Pancreas (tissue), 10 donors: ENCODE measurements around the gene EPC2. TPM values are rescaled to one million over a fixed set of nuclear protein-coding genes. Genes with fewer than 3 reads are reported as not detected.

Source experiments
- ATAC-seq, 4 donors: fragments of 200-7000 bp; cut with Tn5 transposase; one replicate each; pipeline versions ENCODE4 v1.8.0 to v1.9.1; 2020; ENCODE audit warnings: mild to moderate bottlenecking in 4 of 4, moderate library complexity in 4 of 4
- DNase-seq, 6 donors: peaks; one replicate each; pipeline ENCODE4 v3.0.0-alpha.2; 2020
- FAIRE-seq: peaks from 2 replicates; lab custom pipeline; 2012; peaks lifted over from hg19 to GRCh38; lab: Jason Lieb, UNC
- H3K27ac ChIP-seq, 4 donors: fragments of 200-600 bp; sonication (generic); 1 replicate in 3 of 4; 2 replicates in 1 of 4; pipeline versions ENCODE4 v1.5.0 to v1.8.0; 2020
- H3K27me3 ChIP-seq, 4 donors: fragments of 200-600 bp; one replicate each; pipeline ENCODE4 v1.8.0; 2021
- H3K36me3 ChIP-seq, 3 donors: fragments of 200-600 bp; sonication (generic) in 1 of 3; one replicate each; pipeline versions ENCODE4 v1.5.0 to v1.8.0; 2020 to 2021
- H3K4me1 ChIP-seq, 3 donors: fragments of 200-600 bp; one replicate each; pipeline ENCODE4 v1.8.0; 2021
- H3K4me3 ChIP-seq, 4 donors: fragments of 200-600 bp; sonication (generic) in 2 of 4; one replicate each; pipeline versions ENCODE4 v1.5.0 to v1.8.0; 2020 to 2021
- H3K9me3 ChIP-seq, 4 donors: fragments of 200-600 bp; one replicate each; pipeline ENCODE4 v1.8.0; 2021
- WGBS, 2 donors: extraction: QIAGEN DNeasy Blood & Tissue Kit; methylation state at CpG; one replicate each; pipeline ENCODE4 v1.1.7; 2013; 5-methylcytosine and 5-hydroxymethylcytosine counted together
- intact Hi-C, 3 donors: fragments of 100-400 bp; cut with DNase I; formaldehyde crosslinking; loops; one replicate each; pipeline versions ENCODE4 v1.11.1 to v1.14.2; 2022
- polyA plus RNA-seq, 2 donors: library from polyadenylated mRNA; stranded (reverse); fragments of 200-250 nt; gene quantifications; one replicate each; pipeline ENCODE4 v1.2.3, GENCODE V29; 2013
- total RNA-seq, 6 donors: library from RNA; stranded (reverse); fragmentation: NEBNext Ultra II Directional in 4 of 6; extraction: Animal tissue kit (Norgen Biotek cat#: 25700) in 4 of 6; gene quantifications; one replicate each; pipeline versions ENCODE4 v1.2.1 to v1.2.4, GENCODE V29; 2021 to 2023
- TF ChIP-seq, protein P1 (sequence below), 4 donors: fragments of 200-600 bp; sonication (generic) in 3 of 4; IDR thresholded peaks; one replicate each; pipeline versions ENCODE4 v1.5.0 to v1.8.0; 2021; ENCODE audit warnings: antibody characterized with exemption in 4 of 4
- donor health status: healthy with polysubstance abuse.
- donor health status: DM: no; HTN: no; CAD: no; lungs with moderate emphysema.
- donor health status: DM: no; HTN: no; CAD: no.
- donor health status: control.
- donor health status: control.
- donor health status: Bipolar disorder and iron deficiency.
- donor health status: DM: yes; HTN: yes; CAD: no.
- donor health status: DM: no; HTN: no; CAD: no.
- donor health status: DM: no; HTN: no; CAD: no.
- donor health status: DM: yes; HTN: yes; CAD: no.

The EPC2 gene
- total and polyA plus RNA-seq, 8 donors, result 3.1 to 17.7 (median 12.8) TPM

GRCh38 chr2:148696985-148697384 lies 52.4 kb downstream of the EPC2 start:
- DNase-seq, result no peak
- no peaks in the 10 kb centered on the region for H3K9me3 ChIP-seq
- no peak for FAIRE-seq
- TF ChIP-seq, protein P1, sequence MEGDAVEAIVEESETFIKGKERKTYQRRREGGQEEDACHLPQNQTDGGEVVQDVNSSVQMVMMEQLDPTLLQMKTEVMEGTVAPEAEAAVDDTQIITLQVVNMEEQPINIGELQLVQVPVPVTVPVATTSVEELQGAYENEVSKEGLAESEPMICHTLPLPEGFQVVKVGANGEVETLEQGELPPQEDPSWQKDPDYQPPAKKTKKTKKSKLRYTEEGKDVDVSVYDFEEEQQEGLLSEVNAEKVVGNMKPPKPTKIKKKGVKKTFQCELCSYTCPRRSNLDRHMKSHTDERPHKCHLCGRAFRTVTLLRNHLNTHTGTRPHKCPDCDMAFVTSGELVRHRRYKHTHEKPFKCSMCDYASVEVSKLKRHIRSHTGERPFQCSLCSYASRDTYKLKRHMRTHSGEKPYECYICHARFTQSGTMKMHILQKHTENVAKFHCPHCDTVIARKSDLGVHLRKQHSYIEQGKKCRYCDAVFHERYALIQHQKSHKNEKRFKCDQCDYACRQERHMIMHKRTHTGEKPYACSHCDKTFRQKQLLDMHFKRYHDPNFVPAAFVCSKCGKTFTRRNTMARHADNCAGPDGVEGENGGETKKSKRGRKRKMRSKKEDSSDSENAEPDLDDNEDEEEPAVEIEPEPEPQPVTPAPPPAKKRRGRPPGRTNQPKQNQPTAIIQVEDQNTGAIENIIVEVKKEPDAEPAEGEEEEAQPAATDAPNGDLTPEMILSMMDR (IDR thresholded peaks at IDR 0.05), result no peak
- H3K4me3 ChIP-seq, result no peak overlapping the region
- no peaks in the 10 kb centered on the region for H3K36me3 ChIP-seq
- WGBS, 2 donors, result 90 to 92% methylated on average over 2 of the region's 2 CpGs
- H3K4me1 ChIP-seq, result no peaks in the 10 kb centered on the region
- no peaks in the 10 kb centered on the region for H3K27me3 ChIP-seq
- intact Hi-C loops, result no loop called here
- no peak for ATAC-seq
- no peak overlapping the region for H3K27ac ChIP-seq

- TF ChIP-seq, protein P1 (IDR thresholded peaks at IDR 0.05), result no peak
- FAIRE-seq, result no peak
- intact Hi-C loops, result no loop called here
- Histone ChIP-seq H3K27me3 (no peaks in the 10 kb centered on the region), H3K4me3 (no peak overlapping the region), H3K9me3 (no peaks in the 10 kb centered on the region), H3K36me3 (no peaks in the 10 kb centered on the region), H3K27ac (no peak overlapping the region), H3K4me1 (no peaks in the 10 kb centered on the region)
- ATAC-seq, result no peak
- 89 to 97% methylated on average over 4 of the region's 4 CpGs for WGBS, 2 donors
- no peak for DNase-seq
Measured at GRCh38 chr2:148699830-148700229, 55.3 kb downstream of the EPC2 start.

GRCh38 chr2:148701039-148701438 lies 56.5 kb downstream of the EPC2 start:
- DNase-seq (no peak), ATAC-seq (no peak), FAIRE-seq (no peak)
- intact Hi-C loops, result no loop called here
- no peaks in the 10 kb centered on the region for H3K9me3 ChIP-seq
- no peak overlapping the region for H3K4me3 ChIP-seq
- H3K36me3 ChIP-seq, result no peaks in the 10 kb centered on the region
- H3K27ac ChIP-seq, result no peak overlapping the region
- no peaks in the 10 kb centered on the region for H3K27me3 ChIP-seq
- H3K4me1 ChIP-seq, result no peaks in the 10 kb centered on the region
- 97 to 98% methylated on average over 3 of the region's 3 CpGs for WGBS, 2 donors
- TF ChIP-seq, protein P1 (IDR thresholded peaks at IDR 0.05), result no peak

- no peak overlapping the region for H3K4me3 ChIP-seq
- intact Hi-C loops, result no loop called here
- H3K4me1 ChIP-seq, result no peaks in the 10 kb centered on the region
- H3K36me3 ChIP-seq, result no peaks in the 10 kb centered on the region
- no peak for ATAC-seq
- H3K27ac ChIP-seq, result no peak overlapping the region
- DNase-seq, result no peak
- H3K9me3 ChIP-seq, result no peaks in the 10 kb centered on the region
- FAIRE-seq, result no peak
- no peaks in the 10 kb centered on the region for H3K27me3 ChIP-seq
- TF ChIP-seq, protein P1 (IDR thresholded peaks at IDR 0.05), result no peak
Measured at GRCh38 chr2:148701877-148702276, 57.3 kb downstream of the EPC2 start.

DNA sequence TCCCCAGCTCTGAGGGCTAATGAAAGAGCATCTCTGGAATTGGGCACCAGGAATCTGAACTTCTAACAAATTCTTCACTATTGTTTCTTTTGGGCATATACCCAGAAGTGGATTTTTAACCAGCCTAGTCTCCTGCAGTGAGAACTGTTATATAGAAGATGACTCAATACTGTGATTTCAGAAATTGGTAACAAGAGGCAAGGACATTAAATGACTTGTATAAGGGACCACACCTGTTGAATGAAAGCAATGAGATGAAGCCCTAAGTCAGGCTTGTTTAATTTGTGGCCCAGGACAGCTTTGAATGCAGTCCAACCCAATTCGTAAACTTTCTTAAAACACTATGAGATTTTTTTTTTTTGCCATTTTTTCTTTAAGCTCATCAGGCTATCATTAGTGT lies 57.9 kb downstream of the EPC2 start:
- DNase-seq, result no peak
- Histone ChIP-seq H3K4me1 (no peaks in the 10 kb centered on the region), H3K9me3 (no peaks in the 10 kb centered on the region), H3K27ac (no peak overlapping the region), H3K27me3 (no peaks in the 10 kb centered on the region), H3K4me3 (no peak overlapping the region), H3K36me3 (no peaks in the 10 kb centered on the region)
- FAIRE-seq, result no peak
- intact Hi-C loops, result no loop called here
- WGBS, 2 donors, result 100% methylated on average over 1 of the region's 1 CpG
- TF ChIP-seq, protein P1 (IDR thresholded peaks at IDR 0.05), result no peak
- ATAC-seq, result no peak
